Skin of body (tissue), 3 donors: ENCODE results near the gene POLR1F. TPM values are rescaled to one million over a fixed set of nuclear protein-coding genes. Genes with fewer than 3 reads are reported as not detected.

ENCODE experiments used
- DNase-seq: peaks from one replicate; lab custom pipeline; 2025; lab: John Stamatoyannopoulos, UW
- small RNA-seq: library from RNA; depleted of rRNA; stranded (forward); fragments of <200 nt; gene quantifications from one replicate; pipeline ENCODE3, GENCODE V24; 2014; ENCODE audit warnings: low replicate concordance
- total RNA-seq: library from RNA; depleted of rRNA; stranded (reverse); fragments of >200 nt; gene quantifications from one replicate; pipeline ENCODE4 v1.2.3, GENCODE V29; 2014

Gene POLR1F
- total RNA-seq, 1 donor from 2014 or later: 17.4 TPM

DNA sequence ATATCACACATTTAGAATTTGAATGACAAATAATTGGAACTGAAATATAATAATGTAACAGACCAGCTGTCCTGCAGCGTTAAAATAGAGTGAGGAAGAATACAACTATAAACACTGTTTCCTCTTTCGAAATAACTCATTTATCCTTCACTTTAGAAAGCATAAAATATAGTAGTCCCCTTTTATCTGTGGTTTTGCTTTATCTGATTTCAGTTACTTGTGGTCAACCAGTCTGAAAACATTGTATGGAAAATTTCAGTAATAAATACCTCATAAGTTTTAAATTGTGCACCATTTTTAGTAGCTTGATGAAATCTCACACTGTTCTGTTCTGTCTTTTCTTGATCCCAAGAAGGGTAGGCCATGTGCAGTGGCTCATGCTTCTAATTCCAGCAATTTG is 31.7 kb downstream of the POLR1F start:
- peak; percentile 42 for DNase-seq

DNA sequence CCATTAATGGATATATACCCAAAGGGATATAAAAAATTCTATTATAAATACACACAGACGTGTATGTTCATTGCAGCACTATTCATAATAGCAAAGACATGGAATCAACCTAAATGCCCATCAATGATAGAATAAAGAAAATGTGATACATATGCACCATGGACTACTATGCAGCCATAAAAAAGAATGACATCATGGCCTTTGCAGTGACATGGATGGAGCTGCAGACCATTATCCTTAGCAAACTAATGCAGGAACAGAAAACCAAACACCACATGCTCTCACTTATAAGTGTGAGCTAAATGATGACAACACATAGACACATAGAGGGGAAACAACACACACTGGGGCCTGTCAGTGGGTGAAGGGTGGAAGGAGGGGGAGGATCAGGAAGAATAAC is 33.0 kb downstream of the POLR1F start:
- no peak for DNase-seq

DNA sequence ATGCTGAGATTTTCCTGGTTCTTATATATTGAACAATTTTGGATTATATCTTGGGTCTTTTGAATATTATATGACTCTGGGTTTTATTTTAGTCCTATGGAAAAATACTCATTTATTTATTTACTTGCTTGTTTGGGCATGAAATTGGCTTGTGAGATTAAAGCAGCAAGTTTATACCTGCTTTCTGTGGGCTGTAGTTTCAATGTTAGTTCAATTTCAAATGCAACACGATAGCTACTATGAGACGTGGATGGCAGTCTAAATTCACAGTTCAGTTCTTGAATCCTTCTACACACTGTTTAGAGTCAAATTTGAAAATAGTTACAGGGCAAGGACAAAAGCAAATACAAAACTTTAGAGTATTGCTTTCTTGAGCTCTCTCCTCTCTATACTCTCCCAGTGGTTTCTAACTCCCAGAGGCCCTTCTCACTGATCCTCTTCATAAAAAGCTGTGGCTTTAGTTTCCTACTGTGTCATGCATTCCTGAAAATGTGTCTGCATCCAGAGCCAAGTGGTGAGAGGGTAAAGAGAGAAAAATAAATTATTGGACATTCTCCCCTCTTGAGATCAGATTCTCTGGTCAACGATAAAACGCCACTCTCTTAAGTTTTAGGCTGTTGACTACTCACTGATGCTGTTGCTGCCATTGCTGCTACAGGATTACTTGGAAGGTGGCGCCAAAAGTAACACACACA is 34.4 kb downstream of the POLR1F start:
- no peak for DNase-seq

DNA sequence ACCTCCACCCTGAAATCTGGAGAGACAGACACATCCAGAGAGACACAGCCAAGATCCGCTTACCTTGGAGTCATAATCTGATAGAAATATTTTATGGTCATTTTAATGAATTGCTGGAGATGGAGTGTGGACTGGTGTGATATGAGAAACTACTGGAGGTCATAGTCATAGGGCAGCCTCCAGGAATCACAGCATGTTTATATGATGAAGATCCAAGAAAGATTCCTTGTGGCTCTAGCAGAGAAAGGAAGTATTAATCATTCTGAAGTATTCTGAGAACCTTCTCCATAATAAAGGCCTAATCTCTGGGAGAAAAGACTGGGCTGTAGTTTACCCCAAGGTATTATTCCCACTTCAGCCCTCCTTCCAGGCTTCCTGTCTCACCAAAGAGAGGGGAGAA is 38.0 kb downstream of the POLR1F start:
- DNase-seq: no peak

DNA sequence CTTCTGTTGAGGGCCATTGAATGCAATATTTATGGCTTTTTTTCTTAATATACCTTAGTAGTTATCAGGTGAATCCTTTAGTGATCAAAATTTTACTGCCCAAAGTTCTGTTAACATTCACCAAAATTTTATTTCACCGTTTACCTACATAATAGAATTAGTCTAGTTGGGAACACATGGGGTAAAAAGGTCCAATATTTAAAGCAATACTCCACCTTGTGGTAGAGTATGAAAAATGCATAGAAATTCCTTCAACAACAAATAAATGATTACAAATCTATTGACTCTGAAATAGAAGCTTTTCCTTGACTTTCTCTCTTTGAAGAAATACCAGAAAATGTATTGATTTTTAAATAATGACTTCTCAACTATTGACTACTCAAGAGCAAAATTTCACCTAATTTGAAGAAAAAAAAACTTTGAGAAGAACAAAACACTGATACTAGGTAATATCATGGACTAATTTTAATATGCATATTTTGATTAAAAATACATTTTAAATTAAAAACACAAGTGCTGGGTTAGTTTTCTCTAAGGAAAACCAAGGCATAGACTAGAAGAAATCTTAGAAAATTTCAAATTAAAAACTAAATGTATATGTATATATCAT is 43.3 kb downstream of the POLR1F start:
- DNase-seq: peak; percentile 39

DNA sequence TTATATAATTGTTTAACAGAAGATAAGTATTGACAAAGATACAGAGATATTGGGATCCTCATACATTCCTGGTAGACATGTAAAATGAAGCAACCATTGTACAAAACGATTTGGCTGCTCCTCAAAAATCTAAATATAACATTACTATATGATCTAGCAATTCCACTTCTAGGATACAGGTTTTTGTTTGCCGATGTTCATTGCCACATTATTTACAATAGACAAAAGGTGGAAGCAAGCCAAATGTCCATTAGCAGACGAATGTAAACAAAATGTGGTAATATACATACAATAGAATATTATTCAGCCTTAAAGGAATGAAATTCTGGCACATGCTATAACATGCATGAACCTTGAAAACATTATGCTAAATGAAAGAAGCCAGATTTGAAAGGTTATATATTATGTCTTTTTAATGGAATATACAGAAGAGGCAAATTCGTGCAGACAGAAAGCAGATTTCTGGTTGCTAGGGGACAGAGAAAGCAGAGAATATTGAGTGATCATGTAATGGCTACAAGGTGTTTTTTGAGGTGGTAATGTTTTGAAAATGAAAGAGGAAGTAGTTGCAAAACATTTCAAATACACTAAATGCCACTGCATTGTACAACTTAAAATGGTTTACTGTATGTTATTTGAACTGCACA is 44.9 kb downstream of the POLR1F start:
- no peak for DNase-seq

DNA sequence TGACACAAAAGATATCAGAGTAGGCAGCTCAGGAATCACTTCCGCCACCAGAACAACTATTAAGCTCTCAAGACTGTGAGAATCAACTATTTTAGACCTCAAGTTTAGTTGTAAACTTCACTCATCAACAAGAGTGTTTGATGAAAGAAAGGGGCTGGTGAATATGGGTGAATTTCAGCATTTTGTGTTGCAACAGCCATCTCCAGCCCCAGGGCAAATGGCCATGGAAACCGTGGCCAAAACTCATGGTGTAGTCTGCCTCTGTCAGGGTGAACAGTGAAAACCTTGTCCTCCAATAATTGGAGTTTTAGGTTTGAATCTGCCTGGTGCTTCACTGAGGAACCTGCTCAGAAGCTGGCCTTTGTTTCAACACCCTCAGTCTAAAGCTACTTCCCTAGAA is 60.0 kb downstream of the POLR1F start:
- no peak for DNase-seq

Small RNA genes lying within 50 kb of the gene (small RNA-seq; reads per million reads assigned to genes)
- not detected for gene MIR3146

Other genes starting within 250 kb of the POLR1F start
- gene TMEM196, start 64.6 kb upstream of the POLR1F start, total RNA-seq: under 0.01 TPM